Stimulated activated CD8-positive, alpha-beta memory T cell treated with anti-CD3 and anti-CD28 coated beads, Interleukin-4, amount 100 ng/mL, for 1 hour (primary cell): ENCODE results near the gene MIP.
A peak's percentile ranks its signal among the peaks of the same experiment; 100 is the strongest.
"Not testable (repeated sequence)": the region's sequence is repeated elsewhere in the genome, so short reads cannot be mapped to it uniquely, and the experiment has no call there.

Source experiments
- DNase-seq, 2 donors: peaks; one replicate each; pipeline ENCODE4 v3.0.0-alpha.2; 2020; ENCODE audit warnings: low read depth in 2 of 2, low spot score in 1 of 2

Gene MIP

GRCh38 chr12:56454557-56454956 lies at the start of gene MIP:
Gene MIP, minus strand, starts transcription at chr12:56454657. Its CDS starts 44 bp downstream, at chr12:56454613.
- DNase-seq: no peak

GRCh38 chr12:56499879-56500278 lies 45.4 kb upstream of the MIP start:
- not testable (repeated sequence) for DNase-seq

DNA sequence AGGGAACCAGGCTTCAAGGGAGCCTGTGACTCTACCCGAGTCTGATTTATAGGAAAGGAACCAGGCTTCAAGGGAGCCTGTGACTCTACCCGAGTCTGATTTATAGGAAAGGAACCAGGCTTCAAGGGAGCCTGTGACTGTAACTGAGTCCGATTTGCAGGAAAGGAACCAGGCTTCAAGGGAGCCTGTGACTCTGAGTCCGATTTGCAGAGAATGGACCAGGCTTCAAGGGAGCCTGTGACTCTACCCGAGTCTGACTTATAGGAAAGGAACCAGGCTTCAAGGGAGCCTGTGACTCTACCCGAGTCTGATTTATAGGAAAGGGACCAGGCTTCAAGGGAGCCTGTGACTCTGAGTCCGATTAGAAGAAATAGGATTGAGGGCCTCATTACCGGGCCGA lies 45.0 kb upstream of the MIP start:
- not testable (repeated sequence) for DNase-seq

DNA sequence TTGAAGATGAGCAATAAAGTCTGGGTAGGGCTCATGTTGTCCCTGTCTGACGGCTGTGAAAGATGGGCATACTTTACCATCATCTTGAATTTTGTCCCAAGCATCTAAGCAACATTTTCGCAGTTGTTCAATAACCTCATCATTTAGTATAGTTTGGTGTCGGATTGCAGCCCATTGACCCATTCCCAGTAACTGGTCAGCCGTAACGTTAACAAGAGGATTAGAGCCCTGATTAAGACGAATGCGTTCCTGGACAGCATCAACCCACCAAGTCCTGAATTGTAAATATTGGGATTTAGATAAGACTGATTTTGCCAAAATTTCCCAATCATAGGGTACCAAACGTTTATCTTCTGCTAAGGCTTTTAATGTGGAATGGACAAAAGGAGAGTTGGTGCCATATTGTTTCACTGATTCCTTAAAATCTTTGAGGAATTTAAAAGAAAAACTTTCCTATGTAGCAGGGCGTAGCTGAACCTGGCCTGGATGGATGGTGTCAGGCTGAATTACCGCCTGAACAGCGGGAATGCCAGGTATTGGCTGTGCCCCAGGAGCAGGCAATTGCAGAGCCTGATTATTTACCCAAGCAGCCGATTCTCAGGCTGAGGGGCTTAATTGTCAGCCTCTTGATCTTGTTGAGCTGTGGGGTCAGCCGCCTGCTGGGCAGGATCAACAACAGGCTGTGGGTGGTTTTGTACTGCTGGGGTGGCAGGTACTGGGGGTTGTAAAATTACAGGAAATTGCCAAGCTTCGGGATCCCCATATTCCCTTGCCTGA lies 43.9 kb upstream of the MIP start:
- DNase-seq: not testable (repeated sequence)

DNA sequence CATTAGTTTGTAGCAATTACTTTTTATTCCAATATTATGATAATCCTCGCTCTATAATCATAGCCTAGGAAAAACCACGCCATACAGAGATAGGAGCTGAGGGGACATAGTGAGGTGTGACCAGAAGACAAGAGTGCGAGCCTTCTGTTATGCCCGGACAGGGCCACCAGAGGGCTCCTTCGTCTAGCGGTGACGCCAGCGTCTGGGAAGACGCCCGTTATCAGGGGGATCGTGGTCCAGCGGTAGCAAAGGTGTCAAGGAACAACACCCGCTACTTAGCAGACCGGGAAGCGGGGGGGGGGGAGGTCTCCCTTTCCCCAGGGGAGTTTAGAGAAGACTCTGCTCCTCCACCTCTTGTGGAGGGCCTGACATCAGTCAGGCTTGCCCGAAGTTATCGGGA lies 42.2 kb upstream of the MIP start:
- DNase-seq: not testable (repeated sequence)

- not testable (repeated sequence) for DNase-seq
Observed at GRCh38 chr12:56494481-56494880, 40.0 kb upstream of the MIP start.

DNA sequence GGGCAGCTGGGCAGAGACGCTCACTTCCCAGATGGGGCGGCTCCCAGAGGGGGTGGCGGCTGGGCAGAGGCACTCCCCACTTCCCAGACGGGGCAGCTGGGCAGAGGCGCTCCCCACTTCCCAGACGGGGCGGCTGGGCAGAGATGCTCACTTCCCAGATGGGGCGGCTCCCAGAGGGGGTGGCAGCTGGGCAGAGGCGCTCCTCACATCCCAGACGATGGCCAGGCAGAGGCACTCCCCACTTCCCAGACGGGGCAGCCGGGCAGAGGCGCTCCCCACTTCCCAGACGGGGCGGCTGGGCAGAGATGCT lies 39.6 kb upstream of the MIP start:
- DNase-seq: not testable (repeated sequence)

- DNase-seq: not testable (repeated sequence)
Observed at GRCh38 chr12:56493409-56494105, 39.1 kb upstream of the MIP start.

GRCh38 chr12:56490360-56490759 lies 35.9 kb upstream of the MIP start:
- DNase-seq: no peak

DNA sequence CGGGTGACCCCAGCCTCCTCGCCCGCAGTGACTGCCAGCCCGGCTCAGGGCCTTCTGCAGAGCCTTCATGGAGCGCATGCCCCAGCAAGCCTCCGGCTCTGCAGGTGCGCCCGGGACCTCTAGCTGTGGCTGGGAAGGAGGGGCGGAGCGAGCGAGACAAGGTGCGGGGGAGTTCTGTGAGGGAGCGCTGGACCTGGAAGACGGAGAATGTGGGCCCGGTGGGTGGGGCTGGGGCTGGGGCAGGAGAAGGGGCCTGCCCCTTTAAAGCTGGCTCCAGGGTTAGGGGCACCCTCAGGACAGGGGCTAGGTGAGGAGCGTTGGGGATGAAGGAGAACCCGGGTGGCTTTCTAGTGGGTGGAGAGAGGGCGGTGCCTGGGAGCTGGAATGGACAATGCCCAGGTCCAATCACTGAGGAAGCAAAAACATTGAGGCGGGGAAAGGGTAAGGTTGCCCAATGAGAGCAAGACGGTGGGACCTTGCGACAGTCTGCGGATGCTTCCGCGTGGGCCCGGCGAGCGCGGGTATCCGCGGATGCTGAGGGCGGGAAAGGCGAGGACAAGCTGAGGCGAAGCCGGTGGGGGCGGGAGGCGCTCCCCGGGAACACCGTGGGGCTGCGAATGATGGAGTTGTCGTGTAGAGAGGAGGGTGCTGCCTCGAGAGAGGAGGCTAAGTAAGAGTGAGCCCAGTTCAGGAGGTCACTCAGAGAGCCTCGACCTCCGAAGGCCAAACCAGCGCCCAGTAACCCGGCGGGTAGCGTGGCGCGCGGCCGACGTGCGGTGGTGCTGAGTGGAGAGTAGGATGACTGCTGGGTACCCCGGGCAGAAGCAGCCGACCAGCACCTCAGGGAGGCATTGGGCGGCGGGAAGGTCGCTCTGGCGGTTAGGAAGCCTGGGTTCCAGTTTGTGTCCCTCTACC lies 33.8 kb upstream of the MIP start, which contains the start of gene GLS2:
GLS2 (minus strand) TSS at position 121 of the 915 bp plus-strand sequence; CDS start at position 78, 43 bp downstream.
- peak; percentile 38 to 39 for DNase-seq

DNA sequence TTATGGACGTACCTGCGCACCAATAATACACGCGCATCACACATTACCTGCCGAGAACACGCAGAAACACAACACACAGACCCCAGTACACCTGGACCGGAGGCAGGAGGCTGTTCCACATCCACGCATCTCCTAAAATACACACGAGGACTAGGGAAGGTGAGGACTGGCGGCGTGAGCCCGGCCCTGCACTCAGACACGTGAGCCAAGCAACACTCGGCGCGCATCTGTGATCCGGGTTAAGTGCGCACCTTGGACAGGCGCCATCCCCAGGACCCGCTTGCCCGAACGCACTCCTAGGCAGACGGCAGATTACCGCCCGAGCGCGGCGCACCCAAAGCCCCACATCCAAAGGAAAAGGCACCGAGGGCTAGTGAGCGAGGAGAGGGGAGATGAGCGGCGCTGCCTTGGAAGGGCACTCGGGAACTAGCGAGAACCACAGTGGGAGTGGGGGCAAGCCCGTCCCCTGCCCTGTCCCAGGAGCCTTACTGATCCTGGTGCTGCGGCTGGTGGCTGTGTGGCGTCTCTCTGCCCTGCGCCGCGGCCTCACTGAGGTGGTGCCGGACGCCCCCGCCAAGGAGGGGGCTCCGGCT lies 33.1 kb upstream of the MIP start:
- DNase-seq: no peak

GRCh38 chr12:56486694-56487093 lies 32.2 kb upstream of the MIP start:
- no peak for DNase-seq

DNA sequence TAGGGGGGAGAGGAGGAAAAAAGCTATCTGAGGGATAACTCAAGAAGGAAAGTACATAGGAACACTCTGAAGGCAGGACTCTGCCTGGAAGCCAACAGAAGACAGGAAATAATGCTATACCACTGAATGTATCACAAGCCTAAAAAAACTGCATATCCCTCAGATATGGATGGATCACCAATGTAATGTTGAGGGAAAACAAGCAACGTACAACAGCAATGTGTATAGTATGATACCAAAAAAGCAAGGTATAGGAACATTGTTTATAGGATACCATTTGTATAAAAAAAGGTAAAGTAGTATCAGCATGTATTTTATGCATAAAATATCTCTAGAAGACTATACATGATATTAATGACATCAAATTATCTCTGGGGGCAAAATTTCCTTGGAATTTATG lies 30.1 kb upstream of the MIP start:
- DNase-seq: no peak

- DNase-seq: no peak
Observed at GRCh38 chr12:56479625-56480024, 25.2 kb upstream of the MIP start.

DNA sequence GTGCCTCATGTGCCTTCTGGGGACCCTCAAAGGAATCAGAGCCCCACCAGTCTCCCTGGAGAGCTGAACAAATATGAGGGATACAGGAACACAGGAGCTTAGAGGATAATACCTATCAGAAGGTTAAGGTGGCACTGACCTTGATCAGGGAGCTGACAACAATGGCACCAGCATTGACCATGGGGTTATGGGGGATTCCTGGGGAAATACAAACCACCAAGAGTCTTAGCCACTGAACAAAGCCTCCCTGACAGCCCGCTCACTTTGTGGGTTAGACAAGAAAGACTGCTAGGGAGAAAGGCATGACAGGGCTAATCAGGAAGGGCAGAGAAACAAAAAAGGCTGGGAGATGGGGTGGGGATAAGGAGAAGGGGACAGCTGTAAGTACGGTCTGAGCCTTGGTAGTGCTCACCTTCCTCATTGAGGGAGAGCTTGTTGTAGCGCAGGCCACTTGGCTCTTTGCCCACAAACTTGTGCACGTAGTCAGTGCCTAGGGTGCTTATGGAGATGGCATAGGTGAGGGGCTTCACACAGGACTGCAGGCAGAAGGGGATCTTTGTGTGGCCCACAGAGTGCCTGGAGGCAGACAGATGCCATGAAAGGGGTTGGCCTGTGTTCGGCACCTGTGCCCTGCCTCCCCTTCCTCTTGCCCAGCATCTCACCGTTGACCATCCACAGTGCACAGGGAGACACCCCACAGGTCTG lies 23.2 kb upstream of the MIP start:
- no peak for DNase-seq

DNA sequence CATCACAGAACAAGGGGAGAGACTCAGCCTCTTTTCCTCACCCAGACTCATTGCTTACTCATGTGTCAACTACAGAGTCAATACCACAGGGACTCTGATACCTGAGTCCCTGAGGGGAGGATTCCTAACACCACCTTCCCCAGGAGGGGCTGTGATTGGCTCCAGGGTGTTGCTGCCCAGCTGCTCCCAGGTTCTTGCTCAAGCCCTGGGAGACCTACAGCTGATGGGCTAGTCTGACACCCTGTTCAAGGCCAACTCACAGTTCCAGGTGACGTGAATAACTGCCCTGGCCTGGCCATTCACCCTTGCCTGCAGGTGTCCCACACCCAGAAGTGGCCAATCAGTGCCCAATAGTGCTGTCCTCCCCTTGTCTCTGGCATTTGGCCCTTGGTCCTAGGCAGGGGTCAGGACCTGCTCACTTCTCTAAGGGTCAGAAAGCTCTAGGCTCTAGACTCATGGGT lies 22.5 kb upstream of the MIP start:
- DNase-seq: no peak

DNA sequence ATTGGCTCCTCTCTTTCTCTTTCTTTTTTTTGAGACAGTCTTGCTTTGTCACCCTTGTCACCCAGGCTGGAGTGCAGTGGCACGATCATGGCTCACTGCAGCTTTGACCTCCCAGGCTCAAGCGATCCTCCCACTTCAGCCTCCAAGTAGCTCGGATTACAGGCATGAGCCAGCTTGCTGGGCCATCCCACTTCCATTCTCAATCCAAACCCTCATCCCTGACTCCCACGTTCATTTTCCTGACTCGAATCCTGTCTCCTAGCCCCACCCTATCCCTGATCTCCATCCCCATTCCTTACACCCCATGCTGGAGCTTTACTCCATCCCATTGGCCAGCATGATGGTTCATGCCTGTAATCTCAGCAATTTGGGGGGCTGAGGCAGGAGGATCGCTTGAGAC lies 21.7 kb upstream of the MIP start:
- DNase-seq: no peak

DNA sequence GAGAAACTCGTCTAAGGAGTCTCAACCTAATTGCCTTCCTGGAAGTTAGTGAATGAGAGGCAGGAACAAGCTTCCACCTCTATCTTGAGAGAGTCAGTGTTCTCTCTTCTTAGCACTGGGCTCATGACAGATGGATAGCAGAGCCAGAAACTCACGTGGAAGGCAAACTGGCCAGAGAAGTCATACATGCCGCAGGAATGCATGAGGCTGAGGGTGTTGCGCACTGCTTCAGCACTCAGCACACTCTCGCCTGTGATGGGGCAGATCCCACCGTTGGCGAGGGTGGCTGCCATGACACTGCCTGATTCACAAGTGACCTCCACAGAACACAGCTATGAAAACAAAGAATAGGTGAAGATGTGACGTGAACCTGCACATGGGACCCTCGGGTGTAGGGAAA lies 19.9 kb upstream of the MIP start:
- DNase-seq: no peak

- no peak for DNase-seq
Observed at GRCh38 chr12:56469007-56469930, 14.8 kb upstream of the MIP start.
